ENCODE measurements around the gene RGMA. TPM values are rescaled to one million over a fixed set of nuclear protein-coding genes. Genes with fewer than 3 reads are reported as not detected.

Gene RGMA
- total and polyA plus RNA-seq, 2 donors (not counting 3 experiments of a cell fraction or from before 2014, with no cell fraction given), result 0.06 to 0.13 TPM

DNA sequence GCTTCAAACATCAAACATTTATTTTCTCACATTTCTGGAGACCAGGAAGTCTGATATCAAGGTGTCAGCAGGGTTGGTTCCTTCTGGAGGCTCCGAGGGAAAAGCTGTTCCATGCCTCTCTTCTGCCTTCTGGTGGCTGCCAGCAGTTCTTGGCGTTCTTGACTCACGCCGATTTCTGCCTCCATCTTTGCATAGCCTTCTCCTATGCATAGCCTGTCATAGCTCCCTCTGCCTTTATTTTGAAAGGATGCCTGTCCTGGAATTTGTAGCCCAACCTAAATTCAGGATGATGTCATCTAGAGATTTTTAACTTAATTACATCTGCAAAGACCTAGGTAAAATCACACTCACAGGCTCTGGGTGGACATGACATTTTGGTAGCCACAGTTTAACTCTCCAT is 70.4 kb downstream of the RGMA start:
- ChIA-PET CTCF (interaction anchor here (1.1 to 2.4 kb wide), 4 partner anchors 12 to 221 kb away, joined by 3 to 7 read pairs (median 4); no protein-coding TSS in a partner anchor), POLR2A (no interaction called here)
- Histone ChIP-seq H2AFZ (ENCODE audit: low read depth, low read length) (no peak overlapping the region), H3K27ac (ENCODE audit: insufficient read depth, low read depth, low read length) (no peak overlapping the region), H3K4me1 (ENCODE audit: control insufficient read depth, extremely low read depth, insufficient read depth, low read length) (no peaks in the 10 kb centered on the region), H3K4me3 (replicated peaks in 1 of 3; ENCODE audit: insufficient read depth in 1 of 3, low read depth in 1 of 3, low read length in 3 of 3) (no peak overlapping the region), H3K9me3 (replicated peaks; ENCODE audit: control insufficient read depth, insufficient read depth, low read length) (no peaks in the 10 kb centered on the region), H4K20me1 (replicated peaks; ENCODE audit: control insufficient read depth, extremely low read depth, insufficient read depth, low read length) (no peaks in the 10 kb centered on the region), H3K9ac (replicated peaks; ENCODE audit: extremely low read depth, insufficient read depth, low read length) (no peak overlapping the region), H3K4me2 (ENCODE audit: insufficient read depth, low read length) (no peak overlapping the region), H3K9me1 (replicated peaks; ENCODE audit: control insufficient read depth, extremely low read depth, insufficient read depth, low read length) (no peaks in the 10 kb centered on the region), H3K27me3 (ENCODE audit: control insufficient read depth in 2 of 2, insufficient read depth in 2 of 2, low read length in 2 of 2) (no peaks in the 10 kb centered on the region), H3K36me3 (ENCODE audit: control insufficient read depth in 2 of 2, extremely low read depth in 1 of 2, insufficient read depth in 2 of 2, low read length in 2 of 2) (peaks cover 42 to 46% of the 10 kb centered on the region in 2 experiments), H3K79me2 (ENCODE audit: control insufficient read depth, insufficient read depth, low read length) (peaks cover 26% of the 10 kb centered on the region)
- dilution Hi-C loops (cut with MboI; ENCODE audit: extremely low pct_ligation_motif_present, low sequenced_read_pairs), result no loop called here
- intact Hi-C loops (cut with micrococcal nuclease), result loop anchor here (5.0 kb wide), 1 partner anchor 221 kb away; no protein-coding TSS in a partner anchor
- TF ChIP-seq POLR2AphosphoS5 (IDR thresholded peaks at IDR 0.05; ENCODE audit: insufficient read depth, low read depth, low read length) (no peak), CTCF (IDR thresholded peaks at IDR 0.05; ENCODE audit: extremely low read depth in 1 of 2, insufficient read depth in 1 of 2, low read depth in 1 of 2, low read length in 2 of 2) (peak in 1 of 2 donors; percentile 16)
- FAIRE-seq, result no peak
- no TSS peak for BruUV-seq (replicated peaks)
- DNase-seq (ENCODE audit: low read depth, low spot score), result no peak

GRCh38 chr15:93017526-93017925 is 71.5 kb downstream of the RGMA start:
- H3K4me2 ChIP-seq (ENCODE audit: insufficient read depth, low read length), result no peak overlapping the region
- dilution Hi-C loops (cut with MboI; ENCODE audit: extremely low pct_ligation_motif_present, low sequenced_read_pairs), result no loop called here
- intact Hi-C loops (cut with micrococcal nuclease), result loop anchor here (5.0 kb wide), 1 partner anchor 220 kb away; no protein-coding TSS in a partner anchor
- H4K20me1 ChIP-seq (replicated peaks; ENCODE audit: control insufficient read depth, extremely low read depth, insufficient read depth, low read length), result no peaks in the 10 kb centered on the region
- no peaks in the 10 kb centered on the region for H3K9me1 ChIP-seq (replicated peaks; ENCODE audit: control insufficient read depth, extremely low read depth, insufficient read depth, low read length)
- no peaks in the 10 kb centered on the region for H3K4me1 ChIP-seq (ENCODE audit: control insufficient read depth, extremely low read depth, insufficient read depth, low read length)
- peaks cover 49 to 55% of the 10 kb centered on the region in 2 experiments for H3K36me3 ChIP-seq (ENCODE audit: control insufficient read depth in 2 of 2, extremely low read depth in 1 of 2, insufficient read depth in 2 of 2, low read length in 2 of 2)
- peaks cover 23% of the 10 kb centered on the region for H3K79me2 ChIP-seq (ENCODE audit: control insufficient read depth, insufficient read depth, low read length)
- H3K27ac ChIP-seq (ENCODE audit: insufficient read depth, low read depth, low read length), result no peak overlapping the region
- ChIA-PET POLR2A (no interaction called here), CTCF (interaction anchor here (0.7 to 2.4 kb wide), 5 partner anchors 13 to 220 kb away, joined by 3 to 7 read pairs (median 4); no protein-coding TSS in a partner anchor)
- FAIRE-seq (no peak), DNase-seq (ENCODE audit: low read depth, low spot score) (no peak)
- H3K9ac ChIP-seq (replicated peaks; ENCODE audit: extremely low read depth, insufficient read depth, low read length), result no peak overlapping the region
- no peak for TF ChIP-seq FOS (IDR thresholded peaks at IDR 0.05; ENCODE audit: borderline replicate concordance, insufficient read depth, low read length)
- no peak for TF ChIP-seq POLR2A (IDR thresholded peaks at IDR 0.05; ENCODE audit: low read depth, low read length)
- no peak for TF ChIP-seq EZH2 (IDR thresholded peaks at IDR 0.05; ENCODE audit: borderline replicate concordance, low read depth, low read length, severe bottlenecking)
- TF ChIP-seq POLR2AphosphoS5 (IDR thresholded peaks at IDR 0.05; ENCODE audit: insufficient read depth, low read depth, low read length), result no peak
- no peak overlapping the region for H3K4me3 ChIP-seq (replicated peaks in 1 of 3; ENCODE audit: insufficient read depth in 1 of 3, low read depth in 1 of 3, low read length in 3 of 3)
- H3K9me3 ChIP-seq (replicated peaks; ENCODE audit: control insufficient read depth, insufficient read depth, low read length), result no peaks in the 10 kb centered on the region
- no peaks in the 10 kb centered on the region for H3K27me3 ChIP-seq (ENCODE audit: control insufficient read depth in 2 of 2, insufficient read depth in 2 of 2, low read length in 2 of 2)
- no peak overlapping the region for H2AFZ ChIP-seq (ENCODE audit: low read depth, low read length)
- no TSS peak for BruUV-seq (replicated peaks)
